Vagina (tissue), 2 donors: ENCODE measurements around the gene TAF10.

Source experiments
- CTCF ChIP-seq, 3 experiments: fragments of 450-650 bp in 2 of 3; fragments of 200-600 bp in 1 of 3; sonication (generic) in 1 of 3; IDR thresholded peaks; one replicate each; pipeline ENCODE4 v1.5.1; 2017 to 2019; ENCODE audit warnings: antibody characterized with exemption in 3 of 3, mild to moderate bottlenecking in 2 of 3, moderate library complexity in 2 of 3
- POLR2AphosphoS5 ChIP-seq, 2 donors: sonication (generic); formaldehyde crosslinking; IDR thresholded peaks; one replicate each; pipeline ENCODE4 v1.9.0; 2017; ENCODE audit warnings: antibody characterized with exemption in 2 of 2, mild to moderate bottlenecking in 2 of 2, low read depth in 1 of 2; ENCODE audit not compliant: insufficient read depth in 1 of 2

GRCh38 chr11:6611963-6612212 is 128 bp downstream of the TAF10 start:
- no peak for TF ChIP-seq CTCF (IDR thresholded peaks at IDR 0.05)
- no peak for TF ChIP-seq POLR2AphosphoS5 (IDR thresholded peaks at IDR 0.05; ENCODE audit: insufficient read depth in 1 of 2, low read depth in 1 of 2)
